ENCODE data around the gene EYS.

DNA sequence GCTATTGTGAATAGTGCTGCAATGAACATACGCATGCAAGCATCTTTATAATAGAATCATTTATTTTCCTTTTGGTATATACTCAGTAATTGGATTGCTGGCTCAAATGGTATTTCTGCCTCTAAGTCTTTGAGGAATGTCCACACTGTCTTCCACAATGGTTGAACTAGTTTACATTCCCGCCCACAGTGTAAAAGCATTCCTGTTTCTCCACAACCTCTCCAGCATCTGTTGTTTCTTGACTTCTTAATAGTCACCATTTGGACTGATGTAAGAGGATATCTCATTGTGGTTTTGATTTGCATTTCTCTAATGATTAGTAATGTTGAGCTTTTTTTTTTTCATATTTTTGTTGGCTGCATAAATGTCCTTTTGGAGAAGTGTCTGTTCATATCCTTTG lies 1862.7 kb downstream of the EYS start:
- TF ChIP-seq, protein P1, sequence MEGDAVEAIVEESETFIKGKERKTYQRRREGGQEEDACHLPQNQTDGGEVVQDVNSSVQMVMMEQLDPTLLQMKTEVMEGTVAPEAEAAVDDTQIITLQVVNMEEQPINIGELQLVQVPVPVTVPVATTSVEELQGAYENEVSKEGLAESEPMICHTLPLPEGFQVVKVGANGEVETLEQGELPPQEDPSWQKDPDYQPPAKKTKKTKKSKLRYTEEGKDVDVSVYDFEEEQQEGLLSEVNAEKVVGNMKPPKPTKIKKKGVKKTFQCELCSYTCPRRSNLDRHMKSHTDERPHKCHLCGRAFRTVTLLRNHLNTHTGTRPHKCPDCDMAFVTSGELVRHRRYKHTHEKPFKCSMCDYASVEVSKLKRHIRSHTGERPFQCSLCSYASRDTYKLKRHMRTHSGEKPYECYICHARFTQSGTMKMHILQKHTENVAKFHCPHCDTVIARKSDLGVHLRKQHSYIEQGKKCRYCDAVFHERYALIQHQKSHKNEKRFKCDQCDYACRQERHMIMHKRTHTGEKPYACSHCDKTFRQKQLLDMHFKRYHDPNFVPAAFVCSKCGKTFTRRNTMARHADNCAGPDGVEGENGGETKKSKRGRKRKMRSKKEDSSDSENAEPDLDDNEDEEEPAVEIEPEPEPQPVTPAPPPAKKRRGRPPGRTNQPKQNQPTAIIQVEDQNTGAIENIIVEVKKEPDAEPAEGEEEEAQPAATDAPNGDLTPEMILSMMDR (IDR thresholded peaks at IDR 0.05) = no peak
- TF ChIP-seq POLR2A (IDR thresholded peaks at IDR 0.05; ENCODE audit: low read depth) = no peak
- no peak for TF ChIP-seq POLR2AphosphoS5 (IDR thresholded peaks at IDR 0.05)
